Pons (tissue), 1 donor: ENCODE data around the gene SNRPF.
A peak's percentile ranks its signal among the peaks of the same experiment; 100 is the strongest.
"Not testable (repeated sequence)": the region's sequence is repeated elsewhere in the genome, so short reads cannot be mapped to it uniquely, and the experiment has no call there.

ENCODE experiments used
- DNase-seq: peaks from one replicate; pipeline ENCODE4 v3.0.0-alpha.2; 2016; ENCODE audit warnings: low spot score

Gene SNRPF

DNA sequence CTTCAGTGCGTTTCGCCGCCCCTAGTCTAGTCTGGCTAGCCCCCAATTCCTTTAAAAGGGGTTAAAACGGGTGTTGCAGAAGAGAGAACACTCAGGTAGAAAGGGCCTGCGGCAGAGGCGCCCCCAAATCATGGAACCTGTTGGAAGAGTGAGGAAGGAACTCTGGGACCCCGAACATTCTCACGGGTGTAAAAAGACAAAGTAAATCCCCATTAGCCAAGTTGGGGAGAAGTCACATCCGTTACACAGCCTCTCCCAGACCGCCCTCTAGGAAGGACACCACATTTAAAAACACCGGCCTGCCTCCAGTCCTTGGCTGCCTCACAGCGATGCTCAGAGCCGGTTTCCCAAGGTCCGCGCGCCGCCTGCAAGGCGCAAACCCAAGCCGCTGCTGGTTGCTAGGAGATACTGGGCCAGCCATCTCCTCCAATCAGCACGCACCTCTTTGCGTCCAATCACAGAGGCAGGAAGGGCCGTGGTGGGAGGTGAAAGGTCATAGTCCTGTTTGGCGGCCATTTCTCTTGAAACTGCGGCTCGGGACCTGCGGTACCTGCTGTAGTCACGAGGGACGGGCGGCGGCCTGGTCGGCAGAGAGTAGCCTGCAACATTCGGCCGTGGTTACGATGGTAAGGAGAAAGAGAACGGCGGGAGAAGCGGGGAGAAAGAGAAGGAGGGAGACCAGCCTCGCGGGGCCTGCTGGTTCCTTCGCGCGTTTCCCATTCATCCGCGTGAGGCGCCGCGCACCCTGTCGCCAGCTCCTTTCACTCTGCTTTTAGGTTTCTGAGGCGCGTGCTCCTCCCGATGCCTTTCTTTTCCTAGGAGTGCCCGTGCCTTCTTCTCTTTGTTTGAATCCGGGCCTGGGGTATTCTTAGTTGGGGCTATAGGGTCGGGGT lies at the start of gene SNRPF:
Gene SNRPF (plus strand): TSS at position 502 of the 893 bp plus-strand sequence. CDS start 122 bp downstream, at position 624.
- DNase-seq: peak; percentile 97

DNA sequence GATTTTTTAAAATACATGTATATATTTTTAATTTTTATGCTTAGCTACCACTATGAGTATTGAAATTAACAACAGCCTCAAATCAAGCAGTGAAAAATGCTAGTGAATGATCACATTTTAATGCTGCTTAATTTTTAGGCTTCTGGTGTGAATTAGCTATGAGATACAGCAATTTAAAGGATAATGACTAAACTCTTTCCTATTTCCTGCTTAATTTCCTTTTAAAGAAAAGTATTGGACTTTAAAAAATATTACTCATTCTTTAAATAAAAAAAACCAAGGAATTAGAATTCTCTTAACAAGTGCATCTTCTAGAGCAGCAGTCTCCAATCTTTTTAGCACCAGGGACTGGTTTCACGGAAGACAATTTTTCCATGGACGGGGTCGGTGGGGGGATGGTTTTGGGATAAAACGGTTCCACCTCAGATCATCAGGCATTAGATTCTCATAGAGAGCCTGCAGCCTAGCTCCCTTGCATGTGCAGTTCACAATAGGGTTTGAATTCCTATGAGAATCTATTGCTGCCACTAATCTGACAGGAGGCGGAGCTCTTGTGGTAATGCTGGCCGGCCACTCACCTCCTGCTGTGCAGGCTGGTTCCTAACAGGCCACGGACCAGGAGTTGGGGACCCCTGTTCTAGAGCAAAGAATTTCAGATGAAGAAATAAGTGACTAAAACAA lies 49.6 kb upstream of the SNRPF start:
- DNase-seq: no peak

DNA sequence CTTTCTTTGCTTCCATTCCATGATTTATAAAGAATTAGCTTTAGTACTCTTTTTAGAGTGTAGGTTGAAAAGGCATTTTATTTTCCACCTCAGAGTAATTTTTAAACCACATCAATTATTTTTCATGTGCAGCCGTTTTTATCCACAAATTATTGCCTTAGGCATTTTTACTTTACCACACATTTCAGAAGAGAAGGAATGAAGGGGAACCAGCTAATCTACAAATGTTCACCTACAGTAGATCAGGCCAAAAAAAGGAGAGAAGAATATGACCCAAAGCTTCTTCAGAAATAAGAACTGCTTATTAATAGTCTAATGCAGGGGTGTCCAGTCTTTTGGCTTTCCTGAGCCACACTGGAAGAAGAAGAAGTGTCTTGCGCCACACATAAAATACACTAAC lies 48.3 kb upstream of the SNRPF start:
- no peak for DNase-seq

DNA sequence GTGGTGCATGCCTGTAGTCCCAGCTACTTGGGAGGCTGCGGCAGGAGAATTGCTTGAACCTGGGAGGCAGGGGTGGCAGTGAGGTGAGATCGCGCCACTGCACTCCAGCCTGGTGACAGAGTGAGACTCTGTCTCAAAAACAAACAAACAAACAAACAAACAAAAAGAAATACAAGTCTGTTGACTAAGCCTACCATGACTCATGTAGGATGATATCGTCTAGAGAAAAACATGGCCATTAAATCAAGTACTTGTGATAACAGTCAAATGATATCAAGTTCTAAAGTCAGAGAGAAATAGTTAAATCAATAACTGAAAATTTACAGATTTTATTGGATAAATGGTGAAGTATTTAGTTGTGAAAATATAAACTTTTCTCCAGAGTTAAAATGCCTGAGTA lies 46.6 kb upstream of the SNRPF start:
- not testable (repeated sequence) for DNase-seq

DNA sequence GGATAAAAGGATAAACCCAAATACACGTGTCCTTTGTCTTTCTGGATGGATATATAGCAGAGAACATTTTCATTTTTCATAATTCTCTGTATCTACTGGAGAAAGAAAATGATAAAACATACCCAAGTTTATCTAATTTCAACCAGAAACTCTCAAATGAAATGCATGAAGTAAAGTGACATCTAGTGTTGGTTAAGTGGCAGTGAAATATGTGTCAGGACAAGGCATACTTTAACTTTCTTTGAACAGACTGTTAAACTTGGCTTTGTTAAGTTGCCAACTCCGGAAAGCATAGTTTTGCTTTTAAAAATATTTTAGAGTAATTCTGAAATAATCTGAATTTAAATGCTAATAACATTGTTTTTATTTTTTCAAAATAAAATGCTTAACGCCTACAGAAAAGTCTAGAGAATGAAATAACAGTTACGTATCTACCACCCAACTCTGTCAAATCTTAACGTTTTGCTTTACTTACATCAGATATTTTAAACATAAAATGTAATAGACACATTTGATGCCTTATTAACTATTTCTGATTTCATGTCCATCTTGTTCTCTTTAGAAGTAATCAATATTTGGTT lies 43.0 kb upstream of the SNRPF start:
- DNase-seq: peak; percentile 46

DNA sequence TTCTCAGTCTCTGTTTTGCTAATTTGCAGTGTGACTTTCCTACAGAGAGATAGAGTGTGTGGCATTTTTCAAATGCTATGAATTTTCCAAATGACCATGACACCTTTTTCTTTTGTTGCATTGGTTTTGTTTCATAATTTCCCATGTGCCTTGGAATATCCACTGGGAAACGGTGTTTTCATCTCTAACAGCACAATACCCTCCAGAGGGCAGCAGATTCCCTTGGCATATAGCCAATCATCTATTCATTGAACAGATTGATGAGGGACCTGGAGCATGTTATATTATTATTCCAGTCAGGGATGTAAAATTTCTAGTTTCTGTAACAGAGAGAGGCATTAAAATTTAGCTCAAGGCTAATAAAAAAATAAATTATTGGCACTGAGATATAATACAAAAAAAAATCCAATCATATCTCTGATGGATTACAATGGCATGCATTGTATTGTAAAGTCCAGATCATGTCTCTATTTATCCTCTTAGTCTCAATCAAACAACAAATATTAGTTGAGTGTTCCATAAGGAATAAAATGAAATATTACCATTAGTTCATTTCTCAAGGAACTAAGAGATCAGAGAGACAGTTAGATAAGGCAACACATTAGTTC lies 38.6 kb upstream of the SNRPF start:
- DNase-seq: peak; percentile 47

DNA sequence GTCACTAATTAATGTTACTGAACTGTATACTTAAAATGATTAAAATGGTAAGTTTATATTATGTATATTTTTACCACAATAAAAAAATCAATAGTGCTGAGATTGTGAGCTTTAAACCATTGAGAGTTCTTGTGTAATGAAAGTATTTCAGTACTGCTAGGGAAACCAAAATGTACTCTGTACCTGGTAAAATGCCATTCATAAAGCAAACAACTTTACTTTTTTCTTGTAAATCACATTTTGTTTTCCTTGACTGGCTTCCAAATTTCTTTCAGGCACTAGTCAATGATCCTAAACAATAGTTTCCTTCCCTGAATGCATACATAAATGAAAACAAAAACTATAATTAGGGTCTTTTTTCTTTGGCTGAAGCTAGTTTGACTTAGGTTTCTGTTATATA lies 29.4 kb upstream of the SNRPF start:
- no peak for DNase-seq

DNA sequence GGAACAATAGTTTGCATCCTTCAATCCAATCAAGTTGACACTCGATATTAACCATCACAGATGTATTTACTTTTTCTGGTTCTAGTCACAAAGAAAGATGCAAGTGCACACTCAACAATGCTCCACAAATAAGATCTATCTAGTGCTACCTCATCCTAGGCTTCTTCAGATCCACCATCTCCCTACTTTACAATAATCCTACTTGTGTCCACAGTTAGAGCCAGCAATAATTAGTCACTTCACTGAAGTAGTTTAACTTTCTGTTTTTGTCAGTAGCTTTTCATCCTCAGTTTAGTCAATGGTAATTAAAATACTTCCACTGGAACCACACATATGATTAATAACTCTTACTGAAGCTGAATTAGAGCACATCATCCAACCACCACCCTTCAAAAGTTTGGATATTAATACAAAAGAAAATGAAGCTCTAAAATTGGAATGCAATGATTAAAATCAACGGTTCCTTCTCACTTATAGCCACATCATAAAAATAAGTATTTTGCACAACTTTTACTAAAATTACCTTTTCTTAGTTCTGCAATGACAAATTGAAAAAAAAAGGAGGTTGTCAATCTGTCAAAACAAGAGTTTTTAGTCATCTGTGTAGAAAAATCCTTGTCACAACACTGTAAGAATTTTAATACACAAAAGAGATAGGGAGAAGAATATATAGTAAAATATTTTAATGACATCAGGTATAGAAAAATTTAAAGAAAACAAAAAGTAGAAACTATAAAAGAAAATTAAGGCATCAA lies 28.2 kb upstream of the SNRPF start:
- DNase-seq: no peak

DNA sequence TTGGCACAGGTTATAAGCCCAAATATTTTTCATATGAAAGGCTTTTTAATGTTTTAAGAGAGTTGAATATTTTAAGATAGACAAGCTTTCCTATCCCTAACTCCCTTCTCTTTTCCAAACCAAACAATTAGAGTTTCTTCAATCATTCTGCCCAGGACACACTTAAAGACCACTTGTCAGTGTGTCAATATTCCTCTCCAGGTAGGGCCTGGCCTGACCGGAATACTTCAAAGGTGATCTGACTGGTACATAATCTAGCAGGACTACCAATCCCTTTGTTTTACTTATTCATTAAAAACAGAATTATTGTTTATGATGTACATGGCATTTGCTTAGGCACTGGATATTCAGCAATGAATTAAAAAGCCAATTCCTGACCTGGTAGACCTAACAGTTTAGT lies 24.2 kb upstream of the SNRPF start:
- DNase-seq: no peak

DNA sequence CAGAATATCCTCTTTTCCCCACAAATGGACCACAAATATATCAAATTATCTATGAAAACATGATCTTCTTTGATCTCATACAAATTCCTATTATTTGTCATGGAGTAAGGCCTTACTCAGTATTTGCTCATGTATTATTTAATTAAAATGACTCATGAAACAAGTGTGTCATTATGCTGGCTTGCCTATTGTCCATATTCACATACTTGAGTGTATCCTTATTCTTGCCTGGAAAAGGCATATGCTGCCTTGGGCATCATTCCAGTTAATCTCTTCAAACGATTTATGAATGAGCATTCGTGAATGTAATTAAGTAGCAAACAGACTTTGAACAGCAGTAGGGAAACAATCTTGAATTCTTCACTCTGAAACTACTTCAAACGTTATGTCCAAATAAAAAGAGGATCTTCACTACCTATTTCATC lies 22.6 kb upstream of the SNRPF start:
- no peak for DNase-seq

DNA sequence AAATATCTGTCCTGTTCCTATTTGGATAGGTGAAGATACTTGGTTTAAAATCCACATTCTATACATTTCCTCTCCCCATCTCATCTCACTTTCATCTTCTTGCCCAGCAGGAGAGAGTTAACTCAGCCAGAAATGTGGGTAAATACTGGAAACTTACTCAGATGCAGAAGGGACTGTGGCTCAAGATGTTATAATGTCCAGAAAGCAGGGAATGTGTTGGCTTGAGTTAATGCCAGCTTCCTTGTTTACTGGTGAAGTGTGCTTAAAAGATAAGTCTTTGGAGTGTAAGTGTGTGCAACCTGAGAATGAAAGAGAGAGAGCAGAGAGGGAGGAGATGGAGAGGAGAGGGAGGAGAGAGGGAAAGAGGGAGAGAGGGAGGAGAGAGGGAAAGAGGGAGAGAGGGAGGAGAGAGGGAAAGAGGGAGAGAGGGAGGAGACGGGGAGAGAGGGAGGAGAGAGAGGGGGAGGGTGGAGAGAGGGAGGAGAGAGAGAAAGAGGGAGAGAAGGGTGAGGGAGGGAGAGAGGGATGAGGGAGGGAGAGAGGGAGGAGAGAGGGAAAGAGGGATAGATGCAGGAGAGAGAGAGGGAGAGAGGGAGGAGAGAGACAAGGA lies 22.0 kb upstream of the SNRPF start:
- DNase-seq: no peak

DNA sequence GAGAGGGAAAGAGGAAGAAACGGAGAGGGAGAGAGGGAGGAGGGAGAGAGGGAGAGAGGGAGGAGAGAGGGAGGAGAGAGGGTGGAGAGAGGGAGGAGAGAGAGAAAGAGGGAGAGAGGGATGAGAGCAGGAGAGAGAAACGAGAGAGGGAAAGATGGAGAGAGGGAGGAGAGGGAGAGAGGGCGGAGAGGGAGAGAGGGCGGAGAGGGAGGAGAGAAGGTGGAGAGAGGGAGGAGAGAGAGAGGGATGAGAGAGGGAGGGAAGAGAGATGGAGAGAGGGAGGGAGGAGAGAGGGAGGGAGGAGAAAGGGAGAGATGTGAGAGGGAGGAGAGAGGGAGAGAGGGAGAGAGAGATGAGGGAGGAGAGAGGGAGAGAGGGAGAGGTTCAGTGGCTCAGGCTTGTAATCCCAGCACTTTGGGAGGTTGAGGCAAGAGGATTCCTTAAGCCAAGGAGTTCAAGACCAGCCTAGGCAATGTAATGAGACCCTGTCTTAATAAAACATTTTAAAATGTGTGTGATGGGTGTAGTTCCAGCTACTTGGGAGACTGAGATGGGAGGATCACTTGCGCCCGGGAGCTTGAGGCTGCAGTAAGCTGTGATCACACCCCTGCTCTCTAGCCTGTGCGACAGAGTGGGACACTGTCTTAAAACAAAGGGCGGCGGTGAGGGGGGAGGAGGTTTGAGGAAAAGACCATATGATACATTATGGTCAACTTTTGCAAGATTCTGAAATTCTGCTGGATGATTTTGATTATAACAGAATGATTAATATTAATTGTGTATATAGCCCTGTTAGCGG lies 21.3 kb upstream of the SNRPF start:
- no peak for DNase-seq

DNA sequence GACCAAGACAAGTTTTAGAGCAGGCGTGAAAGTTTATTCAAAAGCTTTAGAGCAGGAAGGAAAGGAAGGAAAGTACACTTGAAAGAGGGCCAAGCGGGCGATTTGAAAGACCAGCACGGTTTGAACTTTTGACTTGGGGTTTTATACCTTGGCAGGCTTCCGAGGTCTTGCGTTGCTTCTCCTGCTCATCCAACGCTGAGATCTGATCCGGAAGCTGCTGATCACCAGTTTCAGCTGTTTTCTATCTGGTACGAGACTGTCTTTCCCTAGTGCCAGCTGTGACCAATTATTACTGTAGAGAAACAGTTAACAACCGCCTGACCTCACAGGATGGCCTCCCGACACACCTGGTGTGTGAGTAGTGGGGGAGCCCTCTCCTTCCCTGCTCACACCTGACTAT lies 20.6 kb upstream of the SNRPF start:
- no peak for DNase-seq

DNA sequence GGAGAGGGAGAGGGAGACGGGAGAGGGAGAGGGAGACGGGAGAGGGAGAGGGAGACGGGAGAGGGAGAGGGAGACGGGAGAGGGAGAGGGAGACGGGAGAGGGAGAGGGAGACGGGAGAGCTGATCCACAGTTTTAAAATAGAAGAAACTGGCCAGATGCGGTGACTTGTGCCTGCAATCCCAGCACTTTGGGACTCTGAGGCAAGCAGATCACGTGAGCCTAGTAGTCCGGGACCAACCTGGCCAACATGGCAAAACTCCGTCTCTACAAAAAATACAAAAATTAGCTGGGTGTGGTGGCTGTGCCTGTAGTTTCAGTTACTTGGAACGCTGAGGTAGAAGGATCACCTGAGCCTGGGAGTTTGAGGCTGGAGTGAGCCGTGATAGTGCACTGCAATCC lies 16.3 kb upstream of the SNRPF start:
- not testable (repeated sequence) for DNase-seq

DNA sequence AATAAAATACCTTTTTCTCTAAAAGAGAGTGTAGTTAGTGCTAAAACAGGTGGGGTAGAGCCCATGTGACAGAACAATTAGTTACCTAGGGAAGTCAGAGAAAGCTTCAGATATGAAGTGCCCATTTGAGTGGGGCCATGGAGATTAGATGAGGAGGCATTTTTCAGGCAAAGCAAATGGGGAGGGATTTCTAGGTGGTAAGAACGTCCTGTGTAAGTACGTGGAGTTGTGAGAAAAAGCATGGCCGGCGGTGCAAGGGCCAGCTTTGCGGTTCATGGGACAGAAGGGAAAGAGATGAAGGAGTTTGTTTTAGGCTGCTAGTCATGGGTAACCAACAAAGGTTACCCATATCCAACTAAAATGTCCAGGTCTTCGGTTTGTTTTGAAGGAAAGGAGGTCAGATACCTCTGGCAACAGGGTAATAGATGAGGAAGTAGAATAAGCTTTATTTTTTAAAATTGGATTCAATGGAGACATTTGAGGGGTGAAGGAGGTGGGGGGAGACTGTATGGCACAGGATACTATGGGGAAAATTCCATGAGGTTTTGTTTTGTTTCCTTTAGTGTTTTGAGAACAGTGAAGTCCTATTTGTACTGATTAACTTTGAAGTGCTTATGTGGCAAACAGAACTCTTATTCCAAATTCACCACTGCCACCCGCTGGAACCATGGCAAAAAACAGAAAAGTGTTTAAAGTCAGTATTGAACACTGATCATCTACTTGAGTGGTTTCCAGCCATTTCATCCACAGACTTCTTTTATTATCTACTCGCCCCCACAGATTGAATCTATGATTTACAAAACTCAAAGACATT lies 10.0 kb upstream of the SNRPF start:
- DNase-seq: peak; percentile 15

DNA sequence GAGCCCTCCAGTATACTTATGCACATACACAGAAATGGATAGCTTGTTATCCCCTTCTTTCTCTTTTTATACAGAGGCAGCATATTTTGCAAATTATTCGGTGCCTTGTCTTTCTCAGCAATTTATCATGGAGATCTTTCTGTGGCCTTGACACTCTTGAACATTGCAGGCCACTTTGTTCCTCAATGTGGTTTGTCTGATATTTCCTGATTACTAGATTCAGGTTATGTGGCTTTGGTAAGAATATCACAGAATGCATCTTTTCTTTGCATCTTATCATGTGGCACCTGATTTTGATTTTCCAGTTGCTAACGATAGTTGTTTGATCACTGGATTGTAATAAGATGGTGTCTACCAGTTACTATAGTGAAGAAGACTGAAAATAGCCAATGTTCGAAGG lies 7.1 kb upstream of the SNRPF start:
- DNase-seq: no peak

DNA sequence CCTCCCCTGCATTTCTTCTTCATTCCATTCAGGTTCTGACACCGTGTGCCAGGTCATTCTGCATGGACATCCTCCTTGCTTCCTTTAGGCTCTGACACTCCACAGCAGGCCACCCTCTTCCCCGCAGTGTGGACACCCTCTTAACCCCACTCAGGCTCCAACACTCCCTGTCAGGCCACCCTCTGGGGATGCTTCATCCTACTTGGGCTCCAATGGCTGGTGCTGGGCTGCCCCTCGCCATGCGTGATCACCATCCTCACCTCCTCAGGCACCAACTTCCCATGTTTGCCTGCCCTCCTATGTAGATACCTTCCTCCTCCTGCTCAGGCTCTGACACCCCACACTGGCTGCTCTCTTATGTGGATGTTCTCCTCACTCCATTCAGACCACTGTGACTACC lies 6.6 kb upstream of the SNRPF start:
- DNase-seq: no peak

DNA sequence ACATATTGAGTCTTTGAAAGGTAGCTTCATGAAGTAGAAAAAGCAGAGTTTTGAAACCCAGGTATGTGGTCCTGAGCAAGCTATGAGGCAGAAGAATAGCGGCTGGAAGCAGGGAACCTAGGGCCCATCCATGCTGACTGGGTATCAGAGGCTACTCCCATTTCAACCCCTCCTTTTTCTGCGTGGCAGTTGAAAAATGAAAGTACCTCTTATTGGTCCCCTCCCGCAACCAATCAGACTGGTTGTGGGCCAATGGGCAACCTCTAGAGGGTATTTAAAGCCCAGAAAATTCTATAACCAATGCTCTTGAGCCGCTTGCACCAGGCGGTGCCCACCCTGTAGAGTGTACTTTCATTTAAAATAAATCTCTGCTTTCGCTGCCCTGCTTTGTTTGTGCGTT lies 1.6 kb upstream of the SNRPF start:
- DNase-seq: no peak

DNA sequence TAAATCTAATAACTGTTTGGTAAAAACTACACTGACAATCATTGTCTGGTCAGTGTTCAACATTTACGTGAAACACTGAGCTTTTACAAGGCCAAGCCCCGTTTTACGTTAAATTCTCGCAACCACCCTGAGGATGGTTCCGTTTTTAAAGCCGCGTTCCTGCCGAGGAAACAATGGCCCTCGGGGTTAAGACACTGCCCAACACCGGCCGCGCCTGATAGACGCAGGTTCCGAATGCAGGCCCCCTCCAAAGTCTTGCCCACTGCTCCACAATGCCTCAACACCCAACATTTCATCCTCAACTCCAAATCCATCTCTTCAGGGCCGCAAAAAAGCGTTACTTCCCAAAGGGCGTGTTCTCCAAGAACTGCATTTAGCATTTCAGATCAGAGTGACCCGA lies 953 bp upstream of the SNRPF start:
- DNase-seq: no peak

DNA sequence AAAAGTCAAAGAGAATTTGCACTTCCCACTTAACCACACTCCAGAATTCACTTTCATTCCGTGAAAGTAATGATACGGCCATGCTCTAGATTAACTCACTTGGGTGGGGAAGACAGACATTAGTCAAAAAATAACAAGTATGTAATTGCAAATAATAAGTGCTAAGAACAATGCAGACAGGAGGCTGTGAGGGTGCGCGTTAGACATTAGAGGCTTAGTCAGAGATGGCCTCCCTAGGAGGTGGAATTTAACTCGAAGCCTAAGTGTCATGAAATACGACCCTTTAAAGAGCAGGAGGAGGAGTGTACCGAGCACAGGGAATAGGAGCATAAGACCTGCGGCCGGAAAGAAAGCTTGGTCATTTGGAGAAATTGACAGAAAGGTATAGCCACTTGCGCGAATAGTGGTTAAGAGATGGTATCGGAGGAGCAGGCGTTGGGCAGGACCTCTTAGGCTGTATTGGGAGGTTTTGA lies 628 bp downstream of the SNRPF start:
- peak; percentile 17 for DNase-seq
